Dermis blood vessel endothelial cell (primary cell): ENCODE measurements around the gene MGAT2. TPM values are rescaled to one million over a fixed set of nuclear protein-coding genes. Genes with fewer than 3 reads are reported as not detected.

Experiments used
- DNase-seq: peaks from one replicate; pipeline ENCODE4 v3.0.0; 2010
- total RNA-seq: library from RNA; depleted of rRNA; stranded (reverse); fragments of >200 nt; gene quantifications from 2 replicates; pipeline ENCODE4 v1.2.3, GENCODE V29; 2014

The MGAT2 gene
- total RNA-seq = 98.6 and 104 TPM in 2 replicates

DNA sequence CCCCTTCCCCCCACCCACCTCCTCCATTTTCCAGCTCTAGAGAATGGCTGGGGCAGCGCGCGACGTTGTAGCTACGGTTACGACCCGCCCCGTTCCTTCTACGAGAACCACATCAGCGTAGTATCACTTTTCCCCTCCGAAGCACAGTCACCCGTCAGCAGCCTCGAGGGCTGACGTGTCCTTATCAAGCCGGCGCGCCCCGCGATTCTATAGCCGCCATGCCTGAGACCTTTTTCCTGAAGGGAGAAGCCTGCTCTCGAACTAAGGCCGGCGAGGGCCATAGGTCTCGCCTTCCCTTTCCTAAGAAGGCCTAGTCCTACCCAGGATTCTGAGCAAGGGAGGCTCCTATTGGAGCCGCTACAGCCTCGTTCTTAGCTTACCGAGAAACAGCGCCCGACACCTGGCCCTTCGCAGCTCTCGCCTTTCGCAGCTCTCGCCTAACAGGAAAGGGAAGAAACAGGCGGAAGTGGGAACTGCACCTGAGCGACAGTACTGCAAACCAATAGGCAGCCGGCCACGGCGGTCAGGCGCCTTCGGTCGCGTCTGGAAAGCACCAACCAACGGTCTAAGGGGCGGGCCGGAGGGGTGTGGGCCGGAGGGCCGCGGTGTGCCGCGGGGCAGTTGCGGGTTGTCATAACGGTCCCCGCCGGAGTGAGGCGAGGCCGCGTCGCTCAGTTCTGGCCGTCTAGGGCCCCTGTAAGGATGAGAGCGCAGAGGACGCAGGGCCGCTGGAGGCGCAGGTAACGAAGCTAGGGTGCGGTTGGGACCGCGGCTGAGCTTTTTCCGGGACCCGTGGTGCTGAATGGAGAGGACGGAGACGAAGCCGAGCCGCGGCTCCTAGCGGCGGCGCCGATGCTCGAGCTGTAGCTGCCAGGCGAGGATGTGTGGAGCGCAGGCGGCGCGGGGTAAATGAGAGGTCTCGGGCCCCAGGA is at the start of gene MGAT2, which contains the start of gene RPL36AL:
Gene MGAT2 (plus strand): TSS at position 618 of the 932 bp plus-strand sequence. CDS start 470 bp downstream, outside the sequence.
Gene RPL36AL (minus strand): TSS at position 445 of the 932 bp plus-strand sequence. CDS start 1,522 bp downstream, outside the sequence.
- peak; percentile 99 for DNase-seq

GRCh38 chr14:49574038-49574437 is 46.6 kb upstream of the MGAT2 start:
- DNase-seq = no peak

GRCh38 chr14:49578141-49578540 is 42.5 kb upstream of the MGAT2 start:
- DNase-seq = no peak

- DNase-seq = no peak
Measured at GRCh38 chr14:49579841-49580240, 40.8 kb upstream of the MGAT2 start.

DNA sequence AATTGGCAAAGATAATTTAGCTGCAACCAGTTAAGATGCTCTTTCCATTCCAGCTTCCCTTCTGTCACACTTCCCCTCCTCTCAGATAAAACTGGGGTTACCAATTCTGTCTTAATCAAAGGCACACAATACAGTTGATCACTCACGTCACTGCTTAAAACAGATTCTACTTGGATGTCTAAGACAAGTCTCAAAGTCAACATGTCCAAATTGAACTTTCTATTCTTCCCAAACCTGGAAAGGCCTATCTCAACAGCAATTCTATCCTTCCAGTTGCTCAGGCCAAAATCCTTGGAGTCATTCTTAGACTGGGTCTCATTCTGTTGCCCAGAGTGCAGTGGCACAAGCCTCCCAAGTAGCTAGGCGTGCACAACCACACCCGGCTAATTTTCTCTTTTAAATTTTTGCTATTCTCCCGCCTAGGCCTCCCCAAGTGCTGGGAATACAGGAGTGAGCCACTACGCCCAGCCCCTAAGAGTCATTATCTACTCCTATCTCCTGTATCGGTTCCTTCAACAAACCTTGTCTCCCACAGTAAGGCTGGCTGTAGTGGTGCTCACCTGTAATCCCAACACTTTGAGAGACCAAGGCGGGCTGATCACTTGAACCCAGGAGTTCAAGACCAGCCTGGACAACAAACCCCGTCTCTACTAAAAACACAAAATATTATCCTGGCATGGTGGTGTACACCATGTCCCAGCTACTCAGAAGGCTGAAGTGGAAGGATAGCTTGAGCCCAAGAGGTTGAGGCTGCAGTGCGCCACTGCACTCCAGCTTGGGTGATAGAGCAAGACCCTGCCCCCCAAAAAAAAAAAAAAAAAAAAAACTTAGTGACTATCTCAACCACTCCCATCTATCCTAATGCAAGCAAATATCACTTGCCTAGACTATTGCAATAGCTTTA is 39.1 kb upstream of the MGAT2 start:
- no peak for DNase-seq

- DNase-seq = no peak
Measured at GRCh38 chr14:49582113-49582977, 38.3 kb upstream of the MGAT2 start.

GRCh38 chr14:49583629-49584028 is 37.0 kb upstream of the MGAT2 start:
- DNase-seq = no peak

GRCh38 chr14:49584058-49584457 is 36.5 kb upstream of the MGAT2 start:
- no peak for DNase-seq

DNA sequence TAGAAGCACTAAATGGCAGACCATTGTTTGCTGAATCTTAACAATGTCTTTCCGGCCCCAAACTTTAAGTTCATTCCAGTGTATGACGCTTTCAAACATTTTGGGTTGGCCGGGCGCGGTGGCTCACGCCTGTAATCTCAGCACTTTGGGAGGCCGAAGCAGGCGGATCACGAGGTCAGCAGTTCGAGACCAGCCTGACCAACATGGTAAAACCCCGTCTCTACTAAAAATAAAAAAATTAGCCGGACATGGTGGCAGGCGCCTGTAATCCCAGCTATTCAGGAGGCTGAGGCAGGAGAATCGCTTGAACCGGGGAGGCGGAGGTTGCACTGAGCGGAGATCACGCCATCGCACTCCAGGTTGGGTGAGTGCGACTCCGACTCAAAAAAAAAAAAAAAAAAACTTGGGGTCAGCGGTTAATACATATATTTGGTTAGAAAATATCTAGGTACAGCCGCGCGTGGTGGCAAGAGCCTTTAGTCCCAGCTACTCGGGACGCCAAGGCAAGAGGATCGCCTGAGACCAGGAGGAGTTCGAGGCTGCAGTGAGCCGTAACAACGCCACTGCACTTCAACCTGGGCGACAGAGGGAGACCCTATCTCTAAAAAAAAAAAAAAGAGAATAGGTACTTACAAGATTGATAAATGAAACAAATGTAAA is 35.5 kb upstream of the MGAT2 start:
- peak; percentile 24 for DNase-seq

- DNase-seq = peak; percentile 100
Measured at GRCh38 chr14:49585803-49586672, 34.6 kb upstream of the MGAT2 start, which contains the start of gene RPS29. Gene RPS29, minus strand, starts transcription at chr14:49586380. Its CDS starts 34 bp downstream, at chr14:49586346.

DNA sequence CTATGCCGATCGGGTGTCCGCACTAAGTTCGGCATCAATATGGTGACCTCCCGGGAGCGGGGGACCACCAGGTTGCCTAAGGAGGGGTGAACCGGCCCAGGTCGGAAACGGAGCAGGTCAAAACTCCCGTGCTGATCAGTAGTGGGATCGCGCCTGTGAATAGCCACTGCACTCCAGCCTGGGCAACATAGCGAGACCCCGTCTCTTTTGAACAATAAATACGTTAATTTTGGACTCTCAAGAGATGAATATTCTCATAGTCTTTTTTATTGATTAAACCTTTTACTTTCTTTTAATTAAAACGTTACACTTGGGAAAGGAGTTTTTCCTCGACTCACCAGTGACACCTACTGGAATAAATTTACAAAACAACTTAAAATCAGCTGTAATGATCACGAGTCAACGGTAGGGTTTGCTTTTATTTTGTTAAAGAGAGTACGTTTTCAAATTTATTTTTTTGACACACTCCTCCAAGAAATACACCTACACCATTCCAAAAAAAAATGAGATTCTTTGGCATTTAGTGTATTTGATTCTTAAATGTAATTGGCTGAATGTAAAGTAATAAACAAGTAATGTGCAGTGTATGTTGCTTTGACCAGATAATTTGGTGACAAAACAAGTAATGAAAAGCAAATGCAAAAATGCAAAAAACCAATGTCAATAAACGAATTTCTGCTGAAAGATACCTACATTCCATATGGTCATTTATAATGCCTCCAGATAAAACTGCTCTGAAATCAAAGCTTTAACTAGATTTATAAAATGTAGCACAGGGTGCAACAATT is 33.7 kb upstream of the MGAT2 start:
- peak; percentile 83 for DNase-seq

GRCh38 chr14:49589387-49589786 is 31.2 kb upstream of the MGAT2 start:
- no peak for DNase-seq

- DNase-seq = peak; percentile 10
Measured at GRCh38 chr14:49593016-49593415, 27.6 kb upstream of the MGAT2 start.

DNA sequence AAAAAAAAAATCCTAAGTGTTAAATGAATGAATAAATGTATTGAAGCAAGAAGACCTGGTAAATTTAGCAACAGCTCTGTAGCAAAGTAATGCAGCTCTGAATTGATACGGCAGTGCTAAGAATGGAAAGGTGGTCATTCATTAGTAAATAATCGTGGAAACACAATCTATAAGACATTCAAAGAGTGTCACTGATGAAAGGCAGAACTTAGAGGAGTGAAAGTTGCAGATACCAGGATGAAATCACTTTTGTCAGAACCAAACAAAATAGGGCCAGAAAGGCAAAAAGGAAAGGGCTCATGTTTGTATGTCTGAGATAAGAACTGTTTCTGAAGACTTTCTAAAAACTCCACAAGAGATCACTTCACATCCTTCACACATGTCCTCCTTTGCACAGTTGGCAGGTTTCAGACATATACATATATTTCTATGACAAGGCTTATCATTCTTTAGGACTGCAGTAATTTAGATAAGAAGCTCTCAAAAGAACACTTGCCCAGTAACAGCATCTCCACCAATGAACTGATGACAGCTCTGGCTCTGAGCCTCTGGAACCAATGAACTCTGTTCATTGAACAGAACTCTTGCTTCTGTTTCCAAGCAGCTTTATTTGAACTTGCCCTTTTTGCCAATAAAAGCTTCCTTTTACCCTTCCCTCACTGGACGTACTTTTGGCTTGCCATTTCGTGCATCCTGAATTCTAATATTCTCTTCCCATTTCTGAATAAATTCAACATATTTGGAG is 26.1 kb upstream of the MGAT2 start:
- peak; percentile 74 for DNase-seq

DNA sequence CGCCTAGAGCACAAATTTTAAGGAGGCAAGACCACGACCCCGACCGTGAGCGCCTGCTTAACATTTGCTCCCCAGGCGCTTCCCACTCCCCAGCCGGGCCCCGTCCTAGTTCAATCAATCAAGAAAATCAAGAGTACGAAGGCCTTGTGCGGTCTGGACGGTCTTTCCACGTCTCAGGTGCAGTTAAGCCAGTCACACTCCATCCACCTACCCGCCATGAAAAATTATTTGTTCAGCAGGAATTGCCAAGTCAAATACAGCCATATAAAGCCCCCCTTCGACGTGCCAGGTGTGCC is 22.5 kb upstream of the MGAT2 start:
- no peak for DNase-seq

DNA sequence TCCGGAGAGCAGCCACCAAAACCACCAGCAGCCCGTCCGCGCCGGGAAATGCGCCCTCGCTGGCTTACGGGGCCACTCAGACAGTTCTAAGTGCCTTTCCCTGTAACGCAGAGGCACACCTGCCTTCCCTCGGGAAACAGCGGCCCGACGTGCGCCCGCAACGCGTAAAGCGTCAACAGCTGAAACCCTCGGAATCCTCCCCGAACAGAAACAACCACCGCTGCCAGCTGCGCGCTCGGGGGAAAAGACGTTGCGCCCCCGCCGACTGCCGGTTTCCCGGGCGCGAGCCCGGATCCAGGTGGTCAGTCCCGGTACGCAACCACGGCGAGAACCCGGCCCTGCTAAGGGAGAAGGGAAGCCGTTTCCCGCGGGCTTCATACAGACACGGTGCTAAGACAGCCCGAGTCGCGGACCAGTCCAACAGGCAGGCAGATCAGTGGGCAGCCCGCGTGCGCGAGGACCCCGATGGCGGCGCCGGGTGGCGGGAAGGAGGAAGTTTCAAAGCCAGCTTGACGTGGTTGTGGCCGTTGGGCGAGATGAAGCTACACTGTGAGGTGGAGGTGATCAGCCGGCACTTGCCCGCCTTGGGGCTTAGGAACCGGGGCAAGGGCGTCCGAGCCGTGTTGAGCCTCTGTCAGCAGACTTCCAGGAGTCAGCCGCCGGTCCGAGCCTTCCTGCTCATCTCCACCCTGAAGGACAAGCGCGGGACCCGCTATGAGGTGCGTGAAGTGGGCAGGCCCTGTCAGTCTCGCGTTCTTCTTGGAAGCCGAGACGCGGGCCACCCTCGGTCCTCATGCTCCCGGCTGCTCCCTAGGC is 21.9 kb upstream of the MGAT2 start, which contains the start of gene LRR1:
Gene LRR1 (plus strand): TSS at position 456 of the 816 bp plus-strand sequence. CDS start 81 bp downstream, at position 537.
- peak; percentile 91 for DNase-seq

DNA sequence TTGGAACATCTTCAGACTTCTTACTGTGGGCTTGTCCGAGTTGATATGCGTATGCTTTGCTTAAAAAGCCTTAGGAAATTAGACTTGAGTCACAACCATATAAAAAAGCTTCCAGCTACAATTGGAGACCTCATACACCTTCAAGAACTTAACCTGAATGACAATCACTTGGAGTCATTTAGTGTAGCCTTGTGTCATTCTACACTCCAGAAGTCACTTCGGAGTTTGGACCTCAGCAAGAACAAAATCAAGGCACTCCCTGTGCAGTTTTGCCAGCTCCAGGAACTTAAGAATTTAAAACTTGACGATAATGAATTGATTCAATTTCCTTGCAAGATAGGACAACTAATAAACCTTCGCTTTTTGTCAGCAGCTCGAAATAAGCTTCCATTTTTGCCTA is 13.0 kb upstream of the MGAT2 start:
- DNase-seq = no peak

- DNase-seq = no peak
Measured at GRCh38 chr14:49612251-49612650, 8.3 kb upstream of the MGAT2 start.
